ENCODE results near the gene TLE3.

DNA sequence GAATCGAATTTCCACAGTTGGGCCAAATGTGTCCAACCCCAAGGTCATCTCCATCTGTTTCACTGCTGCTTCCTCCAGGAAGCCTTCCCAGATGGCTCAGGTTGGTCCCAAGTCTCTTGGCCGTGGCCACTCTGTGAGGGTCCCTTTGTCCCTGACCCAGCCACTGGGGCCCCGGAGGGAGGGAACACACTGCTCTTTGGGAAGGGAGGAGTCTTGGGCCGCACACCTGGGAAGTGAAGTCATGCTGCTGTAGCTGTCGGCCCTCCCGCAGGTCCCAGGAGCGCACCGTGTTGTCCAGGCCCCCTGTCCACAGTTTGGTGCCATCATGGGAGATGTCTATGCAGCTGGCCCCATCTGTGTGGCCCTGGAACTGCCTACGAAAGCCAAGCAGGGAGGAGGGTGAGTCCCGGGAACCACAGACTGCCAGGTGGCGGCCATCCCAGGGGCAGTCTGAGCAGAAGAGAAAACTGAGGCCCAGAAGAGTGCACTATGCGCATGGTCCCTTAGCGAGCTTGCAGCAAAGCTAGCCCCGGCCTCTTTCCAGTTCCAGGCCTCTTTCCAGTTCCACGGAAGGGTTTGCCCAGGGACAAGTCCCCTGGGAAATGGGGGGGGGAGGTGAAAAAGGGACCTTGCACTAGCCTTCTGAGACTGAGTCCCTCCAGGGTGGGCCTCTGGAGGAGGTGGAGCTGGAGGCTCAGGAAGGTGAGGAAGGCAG, 44.6 kb downstream of the TLE3 start:
- TF ChIP-seq, protein P1, sequence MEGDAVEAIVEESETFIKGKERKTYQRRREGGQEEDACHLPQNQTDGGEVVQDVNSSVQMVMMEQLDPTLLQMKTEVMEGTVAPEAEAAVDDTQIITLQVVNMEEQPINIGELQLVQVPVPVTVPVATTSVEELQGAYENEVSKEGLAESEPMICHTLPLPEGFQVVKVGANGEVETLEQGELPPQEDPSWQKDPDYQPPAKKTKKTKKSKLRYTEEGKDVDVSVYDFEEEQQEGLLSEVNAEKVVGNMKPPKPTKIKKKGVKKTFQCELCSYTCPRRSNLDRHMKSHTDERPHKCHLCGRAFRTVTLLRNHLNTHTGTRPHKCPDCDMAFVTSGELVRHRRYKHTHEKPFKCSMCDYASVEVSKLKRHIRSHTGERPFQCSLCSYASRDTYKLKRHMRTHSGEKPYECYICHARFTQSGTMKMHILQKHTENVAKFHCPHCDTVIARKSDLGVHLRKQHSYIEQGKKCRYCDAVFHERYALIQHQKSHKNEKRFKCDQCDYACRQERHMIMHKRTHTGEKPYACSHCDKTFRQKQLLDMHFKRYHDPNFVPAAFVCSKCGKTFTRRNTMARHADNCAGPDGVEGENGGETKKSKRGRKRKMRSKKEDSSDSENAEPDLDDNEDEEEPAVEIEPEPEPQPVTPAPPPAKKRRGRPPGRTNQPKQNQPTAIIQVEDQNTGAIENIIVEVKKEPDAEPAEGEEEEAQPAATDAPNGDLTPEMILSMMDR (IDR thresholded peaks at IDR 0.05; ENCODE audit: poor library complexity) = no peak
- TF ChIP-seq EZH2phosphoT487 (IDR thresholded peaks at IDR 0.05; ENCODE audit: low read depth, severe bottlenecking, unreplicated experiment) (no peak), EZH2 (IDR thresholded peaks at IDR 0.05; ENCODE audit: borderline replicate concordance) (no peak)

All from hepatocyte (in vitro differentiated cells).